Thyroid gland (tissue), 4 donors: Measurements from ENCODE around the gene PPIA.
"Not testable (repeated sequence)": the region's sequence is repeated elsewhere in the genome, so short reads cannot be mapped to it uniquely, and the experiment has no call there.

ENCODE experiments used
- CTCF ChIP-seq, 6 experiments: fragments of 200-600 bp in 3 of 6; fragments of 450-650 bp in 3 of 6; sonication (generic) in 3 of 6; IDR thresholded peaks; one replicate each; pipeline ENCODE4 v1.5.1; 2016 to 2019; ENCODE audit warnings: antibody characterized with exemption in 6 of 6, mild to moderate bottlenecking in 2 of 6, inconsistent platforms in 1 of 6, moderate library complexity in 1 of 6
- POLR2A ChIP-seq, 2 donors: fragments of 450-650 bp; IDR thresholded peaks; one replicate each; pipeline ENCODE4 v1.6.1; 2017; ENCODE audit warnings: antibody characterized with exemption in 2 of 2, mild to moderate bottlenecking in 2 of 2, moderate library complexity in 1 of 2

GRCh38 chr7:44785218-44785617 lies 11.3 kb upstream of the PPIA start:
- TF ChIP-seq CTCF, POLR2A (IDR thresholded peaks at IDR 0.05): not testable (repeated sequence)
